CD4-positive, alpha-beta T cell treated with Interleukin-4 for 1 hour (primary cell): ENCODE data around the gene SYNPO2.
"Not testable (repeated sequence)": the region's sequence is repeated elsewhere in the genome, so short reads cannot be mapped to it uniquely, and the experiment has no call there.

Experiments used
- DNase-seq, 2 donors: peaks; one replicate each; pipeline ENCODE4 v3.0.0-alpha.2; 2020 to 2022

Gene SYNPO2

DNA sequence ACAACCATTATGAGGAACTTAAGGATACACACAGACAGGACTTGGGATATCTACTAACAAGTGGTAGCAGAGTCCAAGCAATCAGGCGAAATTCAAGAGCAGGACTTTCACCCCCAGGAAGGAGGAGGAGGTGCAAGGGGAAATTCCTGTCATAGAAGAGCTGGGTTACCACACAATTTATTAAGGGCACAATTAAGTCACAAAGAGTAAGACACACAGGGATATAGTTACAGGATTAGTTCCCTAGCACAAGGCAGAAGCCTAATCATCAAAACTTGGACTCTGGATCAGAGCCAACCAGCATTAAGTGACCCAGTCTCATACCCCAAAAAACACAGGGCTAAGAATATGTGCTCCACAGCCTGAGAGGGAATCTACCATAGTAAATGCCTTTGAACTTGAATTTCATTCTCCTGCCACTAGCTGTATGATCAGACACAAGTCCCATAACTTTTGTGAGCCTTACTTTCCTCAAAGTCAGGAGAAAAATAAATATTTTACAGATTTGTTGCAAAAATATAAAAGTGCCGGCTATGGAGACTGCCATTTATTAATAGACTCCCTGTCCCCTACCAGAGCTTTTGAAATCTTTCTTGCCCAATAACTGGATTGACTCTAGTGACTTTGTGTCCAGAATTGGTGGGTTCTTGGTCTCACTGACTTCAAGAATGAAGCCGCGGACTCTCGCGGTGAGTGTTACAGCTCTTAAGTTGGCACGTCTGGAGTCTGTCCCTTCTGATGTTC lies 87.0 kb downstream of the SYNPO2 start:
- DNase-seq: no peak

DNA sequence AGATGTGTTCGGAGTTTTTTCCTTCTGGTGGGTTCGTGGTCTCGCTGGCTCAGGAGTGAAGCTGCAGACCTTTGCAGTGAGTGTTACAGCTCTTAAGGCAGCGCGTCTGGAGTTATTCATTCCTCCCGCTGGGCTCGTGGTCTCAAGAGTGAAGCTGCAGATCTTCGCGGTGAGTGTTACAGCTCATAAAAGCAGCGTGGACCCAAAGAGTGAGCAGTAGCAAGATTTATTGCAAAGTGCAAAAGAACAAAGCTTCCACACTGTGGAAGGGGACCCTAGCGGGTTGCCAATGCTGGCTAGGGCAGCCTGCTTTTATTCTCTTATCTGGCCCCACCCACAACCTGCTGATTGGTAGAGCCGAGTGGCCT lies 87.5 kb downstream of the SYNPO2 start:
- DNase-seq: not testable (repeated sequence)

DNA sequence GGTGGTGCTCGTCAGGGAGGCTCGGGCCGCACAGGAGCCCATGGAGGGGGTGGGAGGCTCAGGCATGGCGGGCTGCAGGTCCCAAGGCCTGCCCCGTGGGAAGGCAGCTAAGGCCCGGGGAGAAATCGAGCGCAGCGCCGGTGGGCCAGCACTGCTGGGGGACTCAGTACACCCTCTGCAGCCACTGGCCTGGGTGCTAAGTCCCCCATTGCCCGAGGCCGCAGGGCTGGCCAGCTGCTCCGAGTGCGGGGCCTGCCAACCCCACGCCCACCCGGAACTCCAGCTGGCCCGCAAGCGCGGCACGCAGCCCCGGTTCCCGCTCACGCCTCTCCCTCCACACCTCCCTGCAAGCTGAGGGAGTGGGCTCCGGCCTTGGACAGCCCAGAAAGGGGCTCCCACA lies 88.4 kb downstream of the SYNPO2 start:
- not testable (repeated sequence) for DNase-seq

DNA sequence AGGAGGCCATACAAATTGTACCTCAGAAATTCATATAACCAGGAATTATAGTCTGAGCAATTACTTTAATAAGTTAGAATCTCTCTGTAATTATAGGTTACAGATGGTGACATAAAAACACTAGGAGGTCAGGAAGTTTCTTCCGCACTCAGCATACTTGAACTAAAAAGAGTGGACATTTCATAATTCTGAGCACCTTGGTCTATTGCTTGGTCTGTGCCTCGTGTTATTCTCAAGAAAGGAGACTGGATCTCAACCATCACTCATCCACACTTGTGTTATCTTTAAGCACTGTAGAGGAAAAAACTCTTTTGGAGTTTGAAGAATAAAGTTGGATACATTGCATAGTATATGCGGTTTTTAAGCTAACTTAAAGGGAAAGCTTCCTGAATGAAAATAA lies 91.1 kb downstream of the SYNPO2 start:
- no peak for DNase-seq

DNA sequence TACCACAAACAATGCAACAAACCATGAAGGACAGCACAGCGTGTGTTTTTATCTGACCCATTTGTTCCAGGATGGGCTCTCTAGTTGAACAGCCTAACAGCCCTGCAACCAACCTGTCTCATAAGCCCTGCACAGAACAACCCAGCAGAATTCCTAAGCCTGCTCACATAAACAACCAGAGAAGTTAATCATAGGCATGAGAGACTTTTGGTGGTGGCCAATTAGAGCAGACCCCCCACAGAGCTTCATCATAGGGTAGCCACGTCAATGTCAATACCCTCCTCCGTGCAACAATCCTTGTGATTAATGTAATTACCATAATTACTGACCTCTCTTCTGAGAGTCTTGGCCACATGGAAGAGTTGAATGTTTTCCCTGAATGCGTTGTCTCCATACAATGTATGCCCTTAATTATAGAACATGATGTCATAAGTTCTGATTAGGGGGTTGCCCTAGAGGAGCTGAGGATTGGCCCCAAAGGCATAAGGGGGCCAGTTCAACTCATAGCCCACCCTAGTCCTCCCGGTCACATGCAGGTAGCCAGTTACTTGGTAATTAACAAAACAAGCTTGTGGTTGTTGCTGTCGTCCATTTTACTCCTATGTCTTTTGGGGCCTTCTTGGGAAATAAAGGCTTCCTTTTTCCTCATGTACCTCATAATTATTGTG lies 92.7 kb downstream of the SYNPO2 start:
- no peak for DNase-seq

DNA sequence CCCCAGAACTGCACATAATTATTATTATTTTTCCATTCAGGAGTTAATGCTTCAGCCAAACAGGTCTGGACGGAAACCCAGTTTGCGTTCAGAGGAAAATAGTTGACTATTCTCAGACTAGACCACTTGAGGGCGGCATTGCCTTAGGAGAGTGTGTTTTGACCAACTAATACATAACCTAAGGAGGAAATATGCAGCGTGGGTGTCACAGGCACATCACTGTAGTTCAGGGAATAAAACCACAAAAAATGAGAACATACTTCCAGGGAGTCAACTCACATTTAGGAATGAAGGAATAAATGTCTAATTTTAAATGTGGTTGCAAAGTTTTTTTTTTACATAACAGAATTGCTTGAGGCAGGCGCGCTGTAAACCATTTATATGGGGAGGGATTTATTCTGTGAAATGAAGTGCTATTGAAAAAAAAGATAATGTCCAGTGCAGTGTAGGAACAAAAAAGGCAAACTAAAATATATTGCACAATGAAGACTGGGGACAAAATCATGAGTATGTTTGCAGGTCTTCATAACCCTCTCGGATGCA lies 93.3 kb downstream of the SYNPO2 start:
- DNase-seq: peak; percentile 49 to 55

DNA sequence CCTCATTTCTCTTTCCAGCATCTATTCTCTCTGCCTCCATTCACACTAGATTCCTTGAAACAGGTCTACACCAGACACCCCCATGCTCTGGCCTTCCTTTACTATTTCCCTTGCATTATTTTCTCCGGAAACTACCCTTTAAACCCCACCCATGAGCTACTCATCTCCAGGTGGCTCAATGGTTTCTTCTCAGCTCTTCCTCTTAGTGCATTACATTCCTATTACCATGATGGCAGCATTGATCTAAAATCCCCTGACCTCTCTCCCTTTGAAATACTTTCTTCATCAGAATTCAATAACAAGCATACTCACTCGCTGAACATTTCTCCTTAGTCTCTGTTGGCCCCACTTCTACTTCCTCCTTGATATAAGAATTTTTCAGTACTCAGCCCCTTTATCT lies 94.6 kb downstream of the SYNPO2 start:
- no peak for DNase-seq

DNA sequence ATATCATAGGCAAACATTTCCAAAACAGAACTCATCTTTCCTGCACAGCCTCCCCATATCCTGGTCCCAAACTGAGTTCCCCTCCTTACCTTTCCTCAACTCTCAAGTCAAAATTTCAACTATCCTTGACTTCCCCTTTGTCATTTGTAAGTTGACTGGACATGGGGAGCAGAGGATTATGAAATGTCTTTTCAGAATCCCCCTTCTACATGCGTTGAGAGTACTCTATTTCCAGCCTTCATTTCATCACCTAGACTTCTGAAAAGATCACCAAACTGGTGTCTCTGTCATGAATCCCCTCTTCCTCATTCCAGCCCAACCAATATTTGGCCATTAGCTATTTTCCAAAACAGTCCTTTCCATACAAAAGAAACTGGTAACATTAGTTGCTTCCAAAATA lies 95.2 kb downstream of the SYNPO2 start:
- no peak for DNase-seq

DNA sequence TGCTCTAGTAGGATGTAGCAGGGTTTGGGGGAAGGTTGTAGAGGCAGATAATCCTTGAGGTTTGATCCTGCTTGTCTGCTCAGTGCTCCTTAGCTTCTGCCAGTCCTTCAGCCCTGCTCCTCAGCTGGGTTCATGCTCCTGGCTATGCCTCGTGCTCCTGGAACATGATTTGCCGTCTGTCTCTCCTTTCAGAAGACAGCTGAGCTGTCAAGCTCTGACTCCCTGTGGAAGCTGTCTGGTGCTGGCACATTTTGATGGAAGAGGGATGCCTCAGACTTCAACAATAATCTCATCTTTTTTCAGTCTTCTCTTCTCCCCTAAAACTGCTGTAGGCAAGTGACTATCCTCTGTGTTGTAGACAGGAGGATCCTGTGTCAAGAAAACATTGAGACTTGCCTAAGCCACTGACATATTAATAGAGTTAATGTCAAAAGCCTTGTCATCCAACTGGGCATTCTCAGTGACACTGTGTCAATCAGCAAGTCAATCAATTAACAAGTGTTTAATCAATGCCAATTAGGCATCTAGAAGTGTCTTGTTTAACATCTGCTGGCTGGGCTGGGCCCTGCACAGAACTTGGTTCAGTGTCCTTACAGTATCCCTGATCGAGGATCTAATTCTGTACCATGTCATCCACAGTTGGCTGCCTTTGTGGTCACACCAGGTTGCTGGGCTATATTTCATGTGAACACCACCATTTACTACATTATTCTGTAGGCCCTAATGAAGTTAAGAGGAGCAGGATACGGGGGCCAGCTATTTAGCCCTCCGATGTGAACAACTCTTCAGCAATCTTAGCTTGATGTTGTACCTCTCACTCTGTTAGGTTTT lies 96.7 kb downstream of the SYNPO2 start:
- DNase-seq: no peak

DNA sequence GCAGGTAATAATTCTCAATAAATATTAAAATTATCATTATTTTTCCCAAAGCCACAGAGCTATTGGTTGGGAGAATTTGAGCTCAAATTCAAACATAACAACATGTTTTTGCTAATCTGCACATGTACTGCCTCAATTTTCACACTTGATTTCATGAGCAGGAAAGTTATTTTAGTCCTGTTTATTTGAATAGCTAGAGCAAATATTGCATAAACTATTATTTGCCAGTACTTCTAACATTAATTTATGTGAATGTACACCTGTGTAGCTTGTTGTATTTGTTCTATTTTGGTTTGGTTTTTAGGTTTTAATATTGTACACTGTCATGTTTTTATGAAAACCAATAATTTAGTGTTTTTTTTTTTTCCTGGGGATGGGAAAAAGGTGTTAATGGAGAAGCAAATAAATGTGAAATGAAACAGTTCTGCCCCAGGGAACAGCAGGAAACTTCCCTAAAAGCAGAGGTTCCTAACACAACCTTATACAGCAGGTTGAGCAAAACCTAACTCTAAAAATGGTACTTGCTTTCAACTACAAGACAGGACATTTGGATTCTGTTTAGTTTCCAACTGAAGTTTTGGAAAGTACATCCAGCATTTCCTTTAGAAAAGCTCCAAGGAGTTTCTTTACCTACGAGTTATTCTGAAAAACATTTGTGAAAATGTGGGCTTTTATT lies 99.4 kb downstream of the SYNPO2 start:
- no peak for DNase-seq

DNA sequence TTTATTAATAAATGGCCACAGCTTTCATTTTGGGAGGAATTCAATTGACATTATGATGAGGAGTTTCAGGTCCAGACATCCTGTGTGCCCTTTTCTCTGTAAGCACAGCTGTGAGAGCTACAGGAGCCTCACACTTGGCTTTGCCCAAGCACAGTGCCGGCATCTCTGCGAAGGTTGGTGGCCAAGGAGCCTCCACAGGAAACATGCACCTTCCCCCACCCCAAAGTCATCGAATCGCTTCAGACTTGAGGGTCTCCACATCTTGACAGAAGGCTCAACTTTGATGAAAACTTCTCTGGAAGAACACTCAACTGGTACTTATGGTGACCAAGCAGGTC lies 100.0 kb downstream of the SYNPO2 start:
- DNase-seq: no peak

DNA sequence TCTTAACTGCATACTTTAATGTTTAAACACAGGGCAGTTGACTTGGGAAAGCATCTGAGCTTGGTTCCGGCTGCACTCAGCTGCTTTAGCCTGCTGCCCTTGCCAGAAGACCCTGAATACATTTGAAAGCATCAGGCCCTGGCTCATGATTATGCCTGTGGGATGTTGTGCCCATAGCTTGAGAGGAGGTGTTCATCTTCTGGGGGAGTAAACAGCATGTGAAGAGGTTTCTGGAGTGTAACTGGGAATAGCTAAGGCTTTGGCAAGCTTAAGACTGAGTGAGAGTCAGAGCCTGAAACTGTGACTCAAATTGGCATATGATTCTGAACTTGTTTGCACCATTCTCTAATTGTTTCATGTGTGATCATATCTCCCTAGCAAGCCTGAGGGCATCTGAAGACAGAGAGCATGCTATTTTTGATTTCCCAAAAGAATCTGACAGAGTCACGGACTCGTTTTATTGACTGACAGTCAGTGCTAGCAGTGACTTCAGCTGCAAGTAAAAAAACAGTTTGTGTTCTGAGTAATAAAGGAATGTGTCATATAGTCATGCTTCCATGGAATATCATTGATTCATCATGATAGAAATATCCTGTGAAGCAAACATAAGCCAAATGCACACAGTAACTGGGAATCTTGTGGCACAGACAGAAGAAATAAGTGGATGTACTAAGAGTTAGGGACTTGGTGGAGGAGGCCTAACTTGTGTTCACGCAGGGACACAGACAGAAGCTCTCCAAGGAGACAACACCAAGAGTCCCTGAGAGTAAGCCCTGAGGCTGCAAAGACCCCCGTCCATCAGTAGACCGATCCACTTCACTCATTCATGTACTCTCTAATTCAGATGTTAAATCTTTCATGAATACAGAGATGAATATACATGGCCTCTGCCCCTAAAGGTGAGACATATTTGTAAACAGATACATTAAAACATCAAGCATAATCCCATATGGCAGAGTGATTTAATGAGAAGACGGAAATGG lies 100.7 kb downstream of the SYNPO2 start:
- DNase-seq: no peak

DNA sequence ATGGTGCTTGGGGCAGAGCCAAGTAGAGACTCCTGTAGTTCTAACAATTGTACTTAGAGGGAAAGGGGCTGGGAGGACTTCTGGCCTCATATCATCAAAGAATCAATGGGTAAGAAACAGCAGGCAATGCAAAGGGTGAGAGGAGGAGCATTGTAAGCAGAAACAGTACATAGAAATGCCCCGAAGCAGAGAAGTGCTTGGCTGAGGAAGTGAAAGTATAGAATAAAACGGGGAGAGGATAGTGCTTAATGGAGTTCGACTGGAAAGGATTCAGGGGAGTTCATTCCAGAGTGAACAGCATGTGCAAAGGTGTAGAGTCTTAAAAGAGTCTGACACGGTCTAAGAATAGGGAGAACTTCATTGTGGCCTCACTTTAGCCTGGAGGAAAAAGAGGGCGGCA lies 103.0 kb downstream of the SYNPO2 start:
- DNase-seq: no peak

DNA sequence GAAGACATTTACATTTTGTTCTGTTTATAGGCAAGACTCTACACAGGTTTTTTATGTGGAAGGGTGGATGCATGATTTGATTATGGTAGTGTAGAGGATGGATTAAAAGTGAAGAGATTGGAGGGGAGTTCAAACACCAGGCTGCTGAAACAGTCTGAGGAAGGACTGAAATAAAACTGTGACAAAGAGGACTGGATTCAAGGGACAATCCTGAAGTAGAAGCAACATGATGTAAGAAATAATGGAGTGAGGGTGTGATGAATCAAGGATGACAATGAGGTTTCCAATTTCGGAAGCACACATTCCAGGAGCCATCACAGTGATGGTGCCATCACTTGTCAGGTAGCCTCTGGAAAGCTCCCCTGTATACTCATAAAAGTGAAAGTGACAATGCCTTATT lies 103.5 kb downstream of the SYNPO2 start:
- DNase-seq: no peak

DNA sequence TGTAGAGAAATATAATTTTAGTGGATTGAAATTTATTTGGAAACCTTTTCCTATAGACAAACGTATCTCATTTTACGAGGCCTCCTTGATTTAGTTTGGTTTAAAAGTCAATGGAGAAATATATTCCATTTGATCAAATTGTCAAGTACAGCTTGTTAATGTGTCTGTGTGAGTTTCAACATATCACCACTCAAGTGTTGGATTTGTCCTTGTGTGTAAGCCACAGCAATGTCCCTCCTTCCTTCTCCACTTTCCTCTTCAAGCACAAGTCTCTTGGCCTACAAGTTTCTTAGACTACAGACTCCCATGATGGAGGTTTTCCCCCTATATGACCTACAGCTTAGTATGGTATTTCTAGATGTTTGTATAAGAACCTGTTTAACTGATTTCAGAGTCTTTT lies 104.7 kb downstream of the SYNPO2 start:
- DNase-seq: no peak

DNA sequence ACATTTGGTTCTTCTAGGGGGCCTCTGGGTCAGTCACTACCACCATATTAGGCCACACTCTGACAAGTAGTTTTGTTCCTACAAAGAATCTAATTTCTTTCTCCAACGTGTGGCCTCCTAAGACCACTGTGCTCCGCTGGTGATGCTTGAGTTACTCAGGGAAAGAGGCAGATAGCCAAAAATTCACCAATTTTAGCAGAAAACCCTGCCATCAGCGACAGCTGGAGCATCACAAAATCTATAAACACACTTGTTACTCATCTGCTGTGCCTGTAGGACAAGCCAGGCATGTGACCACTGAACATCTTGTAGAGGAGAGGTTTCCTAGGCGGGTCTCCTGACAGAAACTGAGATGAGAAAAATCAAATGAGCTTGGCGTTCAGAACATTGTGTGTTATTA lies 105.4 kb downstream of the SYNPO2 start:
- no peak for DNase-seq

DNA sequence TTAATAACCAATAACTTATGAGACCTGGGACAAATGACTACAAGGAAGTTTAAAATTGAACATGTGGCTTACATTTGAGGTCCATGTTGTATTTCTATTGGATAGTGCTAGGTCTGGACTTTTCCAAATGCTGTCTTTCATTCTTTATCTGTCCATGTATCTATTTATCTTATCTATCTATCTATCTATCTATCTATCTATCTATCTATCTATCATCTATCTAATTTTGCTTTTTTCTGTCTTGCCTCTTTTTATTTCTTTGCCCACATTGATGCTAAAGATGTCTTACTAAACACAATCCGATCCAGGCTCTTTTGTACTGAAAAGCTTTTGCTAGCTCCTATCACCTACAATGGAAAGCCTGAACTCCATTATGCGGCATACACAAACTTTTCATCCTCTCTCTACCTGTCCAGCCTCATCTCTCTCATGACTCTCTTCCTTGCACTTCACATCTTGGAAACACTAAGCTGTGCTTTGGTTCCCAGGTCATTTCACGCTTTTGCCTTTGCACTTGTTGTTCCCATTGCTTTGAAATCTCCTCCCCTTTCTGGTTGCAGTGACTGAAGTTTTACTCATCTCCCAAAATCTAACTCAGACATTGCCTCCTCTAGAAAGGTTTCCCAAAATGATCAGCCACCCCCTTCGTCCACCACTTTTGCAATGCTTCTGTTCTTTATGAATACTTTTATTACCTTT lies 107.2 kb downstream of the SYNPO2 start:
- no peak for DNase-seq

DNA sequence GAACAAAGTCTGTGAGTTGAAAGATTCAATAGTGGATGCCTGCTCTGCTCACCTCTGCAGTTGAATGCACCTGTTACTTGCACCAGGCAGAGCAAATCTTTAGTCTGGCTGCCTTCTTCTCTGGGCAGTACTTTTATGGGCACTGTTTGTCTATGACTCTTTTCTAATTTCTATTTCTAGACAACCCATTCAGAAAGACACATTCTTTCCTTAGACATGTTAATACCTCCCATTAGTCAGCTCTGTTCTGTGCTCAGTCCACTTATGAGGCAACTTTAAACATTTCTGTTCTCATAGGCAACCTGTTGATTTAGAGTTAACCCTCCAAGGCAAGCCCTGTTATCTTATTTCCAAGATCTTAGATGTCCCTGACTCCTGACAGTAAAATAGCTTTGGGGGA lies 108.9 kb downstream of the SYNPO2 start:
- DNase-seq: no peak

DNA sequence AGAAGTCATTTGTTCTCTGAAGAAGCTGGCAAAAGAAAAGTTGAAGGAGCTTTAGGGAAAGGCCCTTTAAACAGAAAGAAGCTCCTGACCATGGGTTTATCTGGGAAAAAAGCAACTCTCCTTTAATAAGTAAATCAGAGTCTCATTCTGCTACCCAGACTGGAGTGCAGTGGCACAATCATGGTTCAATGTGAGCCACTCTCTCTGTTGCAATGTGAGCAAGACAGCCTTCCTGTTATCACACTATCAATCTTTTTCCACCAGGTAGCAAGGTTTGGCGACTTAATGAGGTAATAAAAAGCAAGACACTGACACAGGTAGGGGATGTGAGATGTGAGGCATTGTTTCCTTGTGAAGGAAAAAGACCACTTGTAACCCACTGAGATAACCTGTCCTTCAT lies 111.3 kb downstream of the SYNPO2 start:
- no peak for DNase-seq

DNA sequence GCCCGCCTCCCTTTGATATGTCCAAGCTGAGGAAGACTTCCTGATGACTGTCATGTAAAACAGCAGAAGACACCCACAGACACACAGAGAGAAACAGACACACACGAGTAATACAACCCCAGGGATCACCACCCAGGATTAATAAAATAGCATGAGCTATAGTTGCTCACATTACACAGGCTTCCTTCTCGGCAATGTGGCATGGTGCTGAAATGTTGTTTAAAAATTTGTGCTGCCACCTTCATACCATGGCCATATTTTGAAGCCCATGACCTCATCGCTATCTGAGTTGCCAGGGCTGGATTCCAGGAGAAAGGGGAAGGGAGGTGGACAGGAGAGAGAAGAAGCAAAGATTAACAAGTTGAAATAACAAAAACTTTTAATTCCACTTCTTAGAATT lies 111.7 kb downstream of the SYNPO2 start:
- DNase-seq: no peak

DNA sequence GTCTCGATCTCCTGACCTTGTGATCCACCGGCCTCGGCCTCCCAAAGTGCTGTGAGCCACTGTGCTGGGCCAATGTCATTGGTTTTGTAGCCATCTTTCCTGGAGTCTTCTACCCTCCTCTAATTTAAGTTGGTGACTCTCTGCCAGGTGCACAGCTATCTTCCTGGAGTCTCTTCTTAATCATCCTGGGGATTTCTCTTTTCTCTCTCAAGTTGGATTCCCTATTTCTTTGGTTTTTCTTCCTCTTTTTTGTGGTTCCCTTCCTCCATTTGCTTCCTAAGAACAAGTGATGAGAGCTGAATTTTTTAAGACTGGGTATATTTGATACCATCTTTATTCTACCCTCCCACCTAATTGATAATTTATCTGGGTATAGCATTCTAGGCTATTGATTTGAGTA lies 113.8 kb downstream of the SYNPO2 start:
- no peak for DNase-seq
